GM21423 (cell line): ENCODE results near the gene AMIGO1.
A peak's percentile ranks its signal among the peaks of the same experiment; 100 is the strongest.

Experiments
- ATAC-seq: cut with Tn5 transposase; IDR thresholded peaks from one replicate; pipeline ENCODE4 v1.9.1; 2021; ENCODE audit warnings: mild to moderate bottlenecking, moderate library complexity; ENCODE audit not compliant: unreplicated experiment

Gene AMIGO1

GRCh38 chr1:109532365-109533136, 23.0 kb upstream of the AMIGO1 start:
- peak; percentile 71 for ATAC-seq

- no peak for ATAC-seq
Observed at GRCh38 chr1:109531826-109532364, 22.4 kb upstream of the AMIGO1 start.

- ATAC-seq: no peak
Observed at GRCh38 chr1:109531380-109531779, 21.9 kb upstream of the AMIGO1 start.

- no peak for ATAC-seq
Observed at GRCh38 chr1:109530457-109531087, 21.0 kb upstream of the AMIGO1 start.

GRCh38 chr1:109529881-109530456, 20.4 kb upstream of the AMIGO1 start:
- ATAC-seq: no peak

GRCh38 chr1:109528712-109529111, 19.2 kb upstream of the AMIGO1 start:
- no peak for ATAC-seq

- ATAC-seq: no peak
Observed at GRCh38 chr1:109527846-109528695, 18.5 kb upstream of the AMIGO1 start.

GRCh38 chr1:109527098-109527811, 17.7 kb upstream of the AMIGO1 start:
- ATAC-seq: no peak

GRCh38 chr1:109523706-109524105, 14.2 kb upstream of the AMIGO1 start:
- no peak for ATAC-seq

- no peak for ATAC-seq
Observed at GRCh38 chr1:109522026-109522425, 12.5 kb upstream of the AMIGO1 start.

- ATAC-seq: no peak
Observed at GRCh38 chr1:109521002-109521951, 11.8 kb upstream of the AMIGO1 start.

GRCh38 chr1:109517337-109517736, 7.8 kb upstream of the AMIGO1 start:
- ATAC-seq: no peak

- no peak for ATAC-seq
Observed at GRCh38 chr1:109516872-109517271, 7.3 kb upstream of the AMIGO1 start.

GRCh38 chr1:109514846-109515245, 5.3 kb upstream of the AMIGO1 start:
- no peak for ATAC-seq

GRCh38 chr1:109513110-109513710, 3.7 kb upstream of the AMIGO1 start:
- ATAC-seq: no peak

- ATAC-seq: no peak
Observed at GRCh38 chr1:109508873-109509175, 703 bp downstream of the AMIGO1 start.

GRCh38 chr1:109508001-109508872, 1.3 kb downstream of the AMIGO1 start:
- ATAC-seq: no peak

GRCh38 chr1:109504974-109505373, 4.6 kb downstream of the AMIGO1 start:
- ATAC-seq: no peak
